HK-2 (cell line): ENCODE measurements around the gene ARFGAP3.

ENCODE experiments used
- DNase-seq: peaks from one replicate; pipeline ENCODE4 v3.0.0-alpha.2; 2018; ENCODE audit not compliant: unreplicated experiment

ARFGAP3 gene, protein sequence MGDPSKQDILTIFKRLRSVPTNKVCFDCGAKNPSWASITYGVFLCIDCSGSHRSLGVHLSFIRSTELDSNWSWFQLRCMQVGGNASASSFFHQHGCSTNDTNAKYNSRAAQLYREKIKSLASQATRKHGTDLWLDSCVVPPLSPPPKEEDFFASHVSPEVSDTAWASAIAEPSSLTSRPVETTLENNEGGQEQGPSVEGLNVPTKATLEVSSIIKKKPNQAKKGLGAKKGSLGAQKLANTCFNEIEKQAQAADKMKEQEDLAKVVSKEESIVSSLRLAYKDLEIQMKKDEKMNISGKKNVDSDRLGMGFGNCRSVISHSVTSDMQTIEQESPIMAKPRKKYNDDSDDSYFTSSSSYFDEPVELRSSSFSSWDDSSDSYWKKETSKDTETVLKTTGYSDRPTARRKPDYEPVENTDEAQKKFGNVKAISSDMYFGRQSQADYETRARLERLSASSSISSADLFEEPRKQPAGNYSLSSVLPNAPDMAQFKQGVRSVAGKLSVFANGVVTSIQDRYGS

GRCh38 chr22:42856865-42857704 is at the start of gene ARFGAP3:
Gene ARFGAP3, minus strand, starts transcription at chr22:42857273. Its CDS starts 91 bp downstream, at chr22:42857182.
- peak; percentile 93 for DNase-seq

DNA sequence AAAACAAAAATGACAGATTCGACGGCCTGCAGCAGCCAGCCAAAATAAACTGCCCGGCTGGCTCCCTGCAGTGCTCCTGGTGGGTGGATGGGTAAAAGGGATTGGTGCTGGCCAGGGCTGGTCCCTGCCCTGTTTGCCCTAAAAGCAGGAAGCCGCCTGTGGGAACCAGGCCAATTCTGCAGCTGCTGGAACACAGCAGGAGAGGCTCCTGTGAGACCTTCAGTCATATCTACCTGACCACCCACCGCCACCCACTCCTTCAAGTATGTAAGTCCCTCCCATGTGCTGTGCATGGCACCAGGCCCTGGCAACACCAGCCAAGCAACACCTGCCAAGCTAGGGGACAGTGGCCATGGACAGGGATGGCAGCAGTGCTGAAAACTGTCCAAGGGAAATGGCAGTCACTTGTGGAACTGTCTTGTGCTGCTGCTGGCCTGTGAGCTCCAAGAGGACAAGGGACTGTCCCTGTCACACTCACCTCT is 48.7 kb upstream of the ARFGAP3 start:
- DNase-seq: no peak

GRCh38 chr22:42905217-42905616 is 48.1 kb upstream of the ARFGAP3 start:
- DNase-seq: no peak

GRCh38 chr22:42904050-42904449 is 47.0 kb upstream of the ARFGAP3 start:
- no peak for DNase-seq

GRCh38 chr22:42902875-42903510 is 45.9 kb upstream of the ARFGAP3 start:
- DNase-seq: no peak

GRCh38 chr22:42901790-42902508 is 44.9 kb upstream of the ARFGAP3 start:
- DNase-seq: no peak

DNA sequence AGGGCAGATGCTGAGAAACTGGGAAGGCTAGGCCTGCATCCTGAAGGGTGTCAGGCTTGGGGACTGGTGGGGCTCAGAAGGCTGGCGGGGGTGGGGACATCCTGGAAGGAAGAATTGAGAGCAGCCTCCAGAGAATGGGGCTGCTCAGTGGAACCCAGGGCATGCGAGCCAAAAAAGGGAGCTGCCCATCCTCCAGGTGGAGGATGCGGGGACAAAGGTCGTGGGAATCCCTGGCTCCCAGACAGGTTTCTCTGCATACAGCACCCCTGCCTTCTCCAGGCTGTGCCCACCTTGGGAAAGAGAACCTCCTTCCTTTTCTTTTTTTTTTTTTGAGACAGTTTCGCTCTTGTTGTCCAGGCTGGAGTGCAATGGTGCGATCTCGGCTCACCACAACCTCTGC is 40.9 kb upstream of the ARFGAP3 start:
- DNase-seq: no peak

- DNase-seq: no peak
Observed at GRCh38 chr22:42895541-42895981, 38.5 kb upstream of the ARFGAP3 start.

- DNase-seq: no peak
Observed at GRCh38 chr22:42895087-42895486, 38.0 kb upstream of the ARFGAP3 start.

- no peak for DNase-seq
Observed at GRCh38 chr22:42893371-42894150, 36.5 kb upstream of the ARFGAP3 start.

DNA sequence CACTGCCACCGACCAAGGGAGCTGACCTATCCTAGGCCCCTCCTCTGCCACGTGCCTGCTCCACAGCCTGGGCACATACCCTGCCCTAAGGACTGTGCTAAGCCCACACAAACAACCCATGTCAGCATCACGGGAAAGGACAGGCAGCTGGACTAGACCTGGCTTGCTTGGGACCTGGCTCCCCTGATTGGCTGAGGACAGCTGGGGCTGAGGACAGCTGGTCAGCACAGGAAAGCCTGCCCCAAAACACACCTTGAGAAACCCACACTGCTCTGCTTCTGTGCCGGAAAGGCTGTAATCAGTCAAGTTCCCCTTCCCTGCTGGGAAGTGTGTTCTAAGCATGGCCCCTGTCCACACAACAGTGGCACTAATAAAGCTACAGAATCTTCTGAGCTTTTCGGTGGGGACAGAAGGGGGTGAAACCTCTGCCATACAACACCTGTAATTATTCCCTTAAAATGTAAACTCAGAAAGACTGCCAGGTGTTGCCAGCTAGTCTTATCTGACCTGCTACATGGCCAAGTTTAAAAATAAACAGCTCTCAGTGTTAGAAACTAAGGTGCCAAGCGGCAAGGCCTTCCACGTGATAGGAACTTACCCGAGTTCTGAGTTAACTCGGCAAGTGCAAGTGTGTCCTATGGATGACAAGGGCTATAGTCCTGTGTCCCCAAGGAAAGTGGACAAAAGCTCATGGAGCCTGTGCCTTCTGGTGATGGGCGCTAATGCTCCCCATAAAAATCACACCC is 35.7 kb upstream of the ARFGAP3 start:
- DNase-seq: no peak

- DNase-seq: no peak
Observed at GRCh38 chr22:42892156-42892555, 35.1 kb upstream of the ARFGAP3 start.

GRCh38 chr22:42891696-42892095 is 34.6 kb upstream of the ARFGAP3 start:
- no peak for DNase-seq

- no peak for DNase-seq
Observed at GRCh38 chr22:42891008-42891407, 33.9 kb upstream of the ARFGAP3 start.

DNA sequence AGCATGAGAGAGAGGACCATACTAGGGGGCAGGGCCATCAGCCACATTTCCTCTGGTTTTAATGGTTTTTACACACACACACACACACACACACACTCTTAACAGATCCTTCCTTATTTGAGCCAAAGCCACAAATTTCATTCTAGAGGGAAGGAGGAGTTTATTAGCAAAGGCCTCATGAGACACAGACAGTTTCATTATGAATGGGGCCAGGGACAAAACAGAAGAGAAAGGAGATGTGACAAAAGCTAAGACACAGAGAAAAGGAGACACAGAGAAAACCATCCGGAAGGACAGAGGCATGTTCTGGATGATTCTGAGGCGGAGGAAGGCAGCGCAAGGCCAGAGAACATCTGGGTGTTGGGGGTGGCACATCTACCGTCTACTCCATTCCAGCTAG is 32.2 kb upstream of the ARFGAP3 start:
- no peak for DNase-seq

GRCh38 chr22:42887523-42888507 is 30.7 kb upstream of the ARFGAP3 start:
- no peak for DNase-seq

- DNase-seq: no peak
Observed at GRCh38 chr22:42887120-42887519, 30.0 kb upstream of the ARFGAP3 start.

DNA sequence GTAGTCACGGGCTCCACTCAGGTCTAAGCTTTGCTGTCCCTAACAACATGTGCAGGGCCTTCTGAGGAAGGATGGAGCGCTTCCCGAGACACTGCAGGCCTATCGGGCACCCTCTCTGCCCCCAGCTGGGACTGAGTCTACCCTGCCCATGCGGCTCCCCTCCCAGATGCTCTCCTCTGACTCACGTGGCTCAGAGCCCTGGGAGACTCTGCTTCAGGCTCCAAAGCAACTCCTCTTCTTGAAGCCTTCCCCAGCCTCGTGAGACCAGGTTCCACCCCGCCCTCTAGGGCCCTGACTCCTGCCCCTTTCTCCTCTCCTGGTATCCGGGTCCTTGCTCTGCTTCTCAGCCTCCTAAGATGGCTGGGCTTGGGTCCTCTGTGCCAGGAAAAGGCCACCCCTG is 28.4 kb upstream of the ARFGAP3 start:
- DNase-seq: no peak
